ENCODE data around the gene MEMO1.
"Not testable (repeated sequence)": the region's sequence is repeated elsewhere in the genome, so short reads cannot be mapped to it uniquely, and the experiment has no call there.

The MEMO1 gene

DNA sequence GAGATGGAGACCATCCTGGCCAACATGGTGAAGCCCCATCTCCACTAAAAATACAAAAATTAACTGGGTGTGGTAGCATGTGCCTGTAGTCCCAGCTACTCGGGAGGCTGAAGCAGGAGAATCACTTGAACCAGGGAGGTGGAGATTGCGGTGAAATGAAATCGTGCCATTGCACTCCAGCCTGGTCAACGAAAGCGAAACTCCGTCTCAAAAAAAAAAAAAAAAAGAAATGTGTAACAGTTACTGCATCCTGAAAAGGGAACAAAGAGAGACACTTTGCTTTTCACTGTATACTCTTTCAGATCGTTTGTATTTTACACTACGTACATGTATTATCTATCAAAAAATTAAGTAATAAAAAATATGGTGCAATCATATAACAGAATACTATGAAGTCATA, 53.9 kb downstream of the MEMO1 start:
- DNase-seq = not testable (repeated sequence)

DNA sequence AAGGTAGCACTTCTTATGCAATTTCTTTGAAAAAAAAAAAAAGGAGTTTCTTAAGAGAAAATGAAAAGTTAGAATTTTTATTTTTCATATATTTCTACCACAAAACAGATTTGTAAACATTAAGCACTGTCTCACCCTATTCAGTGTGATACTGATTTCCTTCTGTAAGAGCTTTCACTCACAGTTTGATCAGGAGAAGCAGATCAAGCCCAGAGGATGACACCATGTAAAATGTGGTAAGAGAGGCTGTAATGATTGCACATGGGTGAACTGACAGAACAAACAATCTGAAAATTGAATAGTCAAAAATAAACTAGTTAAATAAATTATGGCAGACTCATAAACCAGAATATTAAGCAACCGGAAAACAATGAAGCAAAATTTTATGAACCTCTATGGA, 54.5 kb downstream of the MEMO1 start:
- no peak for DNase-seq

DNA sequence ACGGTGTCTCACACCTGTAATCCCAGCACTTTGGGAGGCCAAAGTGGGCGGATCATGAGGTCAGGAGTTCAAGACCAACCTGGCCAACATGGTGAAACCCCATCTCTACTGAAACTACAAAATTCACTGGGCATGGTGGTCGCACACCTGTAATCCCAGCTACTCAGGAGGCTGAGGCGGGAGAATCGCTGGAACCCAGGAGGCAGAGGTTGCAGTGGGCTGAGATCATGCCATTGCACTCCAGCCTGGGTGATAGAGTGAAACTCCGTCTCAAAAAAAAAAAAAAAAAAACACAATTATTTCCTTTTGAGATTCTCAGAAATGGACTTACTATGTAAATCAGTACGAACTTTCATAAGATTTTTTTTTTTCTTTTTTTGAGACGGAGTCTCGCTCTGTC, 57.7 kb downstream of the MEMO1 start:
- DNase-seq = not testable (repeated sequence)

DNA sequence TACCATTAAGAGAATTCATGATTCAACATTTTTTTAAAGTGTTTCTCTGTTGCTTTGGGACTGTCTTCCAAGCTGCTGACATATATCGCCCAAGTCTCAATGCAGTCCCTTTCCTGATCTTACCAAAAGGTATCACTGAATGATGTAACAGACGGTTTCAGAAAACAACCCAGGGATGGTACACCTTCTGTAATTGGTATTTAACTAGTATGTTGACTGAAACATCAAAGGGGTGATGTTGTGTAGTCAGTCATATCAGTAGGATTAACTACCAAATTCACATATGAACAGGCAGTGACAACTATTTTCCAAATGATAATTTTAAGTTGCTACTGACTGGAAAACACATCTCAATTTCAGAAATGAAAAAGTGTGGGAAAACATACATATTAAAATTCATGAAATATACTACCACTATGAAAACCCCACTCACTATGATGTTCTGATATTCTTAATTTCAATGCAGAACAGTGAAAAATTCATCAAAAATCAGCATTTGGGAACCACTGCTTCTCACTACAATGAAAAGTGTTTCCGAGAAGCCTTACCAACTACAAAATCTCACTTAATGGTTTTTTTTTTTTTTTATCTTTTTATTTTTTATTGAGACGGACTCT, 59.8 kb downstream of the MEMO1 start:
- DNase-seq = no peak

DNA sequence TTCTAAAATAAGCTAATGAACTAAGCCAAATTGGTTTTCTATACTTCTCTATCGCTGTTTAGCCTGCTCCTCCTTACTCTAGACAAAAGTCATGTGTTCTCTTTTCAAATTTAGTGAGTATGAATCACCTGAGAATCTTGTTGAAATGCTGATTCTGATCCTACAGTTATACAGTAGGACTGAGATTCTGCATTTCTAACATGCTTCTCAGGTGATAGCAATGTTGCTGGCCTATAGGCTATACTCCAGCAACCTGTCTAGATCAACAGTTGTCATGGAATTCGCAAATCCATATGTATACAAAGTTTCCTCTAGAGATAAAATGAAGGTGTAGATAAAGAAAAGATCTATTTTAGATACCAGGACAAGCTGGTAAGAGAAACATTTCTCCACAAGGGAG, 62.9 kb downstream of the MEMO1 start:
- DNase-seq = no peak

DNA sequence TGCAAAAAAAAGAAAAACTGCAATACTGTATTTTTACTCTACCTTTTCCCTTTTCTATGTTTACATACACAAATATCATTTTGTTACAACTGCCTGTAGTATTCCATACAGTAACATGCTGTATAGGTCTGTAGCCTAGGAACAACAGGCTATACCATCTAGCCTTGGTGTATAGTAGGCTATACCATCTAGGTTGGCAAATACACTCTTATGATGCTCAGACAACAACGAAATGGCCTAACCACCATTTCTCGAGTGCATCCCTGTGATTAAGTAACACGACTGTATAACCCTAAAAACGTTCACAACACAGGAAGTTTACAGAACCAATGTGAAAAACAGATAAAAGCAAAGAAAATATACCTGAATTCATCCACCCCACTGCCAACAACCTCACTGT, 64.0 kb downstream of the MEMO1 start:
- DNase-seq = no peak

DNA sequence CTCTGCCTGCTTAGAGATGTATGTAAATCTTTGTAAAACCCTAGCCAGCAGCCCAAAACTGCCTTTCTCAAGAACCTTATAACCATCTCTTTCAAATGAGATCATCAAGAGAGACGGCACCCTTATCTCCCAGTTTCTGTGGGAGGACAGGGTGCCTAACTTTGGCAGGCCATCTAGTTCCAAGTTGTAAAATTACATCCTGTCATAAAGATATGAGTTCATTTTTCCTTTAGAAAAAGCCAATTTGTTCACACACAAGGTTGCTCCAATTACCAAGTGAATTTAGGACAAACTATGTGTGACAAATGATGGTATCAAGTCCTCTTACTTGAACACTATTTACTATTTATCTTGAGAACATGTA, 65.3 kb downstream of the MEMO1 start:
- DNase-seq = peak; percentile 54

DNA sequence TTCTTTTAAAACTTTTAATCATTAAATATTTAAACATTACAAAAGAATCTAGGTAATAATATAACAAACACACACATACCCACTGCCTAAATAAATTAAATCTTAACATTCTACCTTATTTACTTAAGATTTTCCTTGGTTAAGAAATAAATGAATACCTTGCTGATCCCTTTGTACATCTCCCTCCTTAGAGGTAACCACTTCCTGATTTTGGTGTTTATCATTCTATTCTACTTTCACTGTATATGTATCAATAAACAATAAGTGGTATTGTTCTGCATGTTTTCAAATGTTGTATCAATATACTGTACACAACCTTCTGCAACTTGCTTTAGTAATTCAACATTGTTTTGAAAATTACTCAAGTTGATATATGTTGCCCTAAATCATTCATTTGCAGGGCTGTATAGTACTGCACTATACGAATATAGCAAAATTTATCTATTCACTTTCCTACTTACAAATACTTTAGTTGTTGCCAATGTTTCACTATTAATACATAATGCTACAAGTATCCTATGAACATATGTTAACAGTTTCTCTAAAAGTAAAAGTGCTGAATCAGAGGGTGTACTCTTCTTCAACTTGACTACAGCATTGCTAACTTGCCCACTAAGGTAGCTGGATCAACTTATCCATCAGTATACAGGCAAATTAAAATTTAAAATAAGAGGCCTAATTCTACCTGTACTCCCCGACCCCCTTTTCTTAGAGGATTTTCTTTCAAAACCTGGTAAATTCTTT, 65.8 kb downstream of the MEMO1 start:
- no peak for DNase-seq

DNA sequence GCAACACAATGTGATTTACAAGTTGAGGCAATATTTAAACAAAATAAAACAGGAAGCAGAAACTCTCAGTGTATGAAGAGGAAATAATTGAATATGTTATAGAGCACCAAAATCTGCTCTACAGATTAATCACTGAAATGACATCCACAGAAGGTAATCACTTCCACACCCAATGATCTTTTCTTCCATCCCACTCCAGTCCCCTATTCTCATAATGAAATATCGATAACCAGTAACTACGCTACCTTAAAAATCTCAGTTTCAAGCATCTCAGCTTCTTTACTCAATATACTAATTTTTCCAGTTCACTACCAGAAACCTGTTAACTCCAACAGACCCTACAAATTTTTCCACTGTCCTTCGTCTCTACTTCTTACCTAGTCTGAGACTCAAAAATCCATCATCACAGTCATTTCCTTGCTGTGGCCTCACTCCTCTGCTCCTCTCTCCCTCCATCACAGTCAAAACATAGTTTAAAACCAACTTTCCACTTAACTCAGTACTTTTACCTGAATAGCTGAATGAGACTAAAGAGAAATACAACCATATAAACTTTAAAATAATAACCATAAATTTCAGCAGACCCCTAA, 67.1 kb downstream of the MEMO1 start:
- no peak for DNase-seq

DNA sequence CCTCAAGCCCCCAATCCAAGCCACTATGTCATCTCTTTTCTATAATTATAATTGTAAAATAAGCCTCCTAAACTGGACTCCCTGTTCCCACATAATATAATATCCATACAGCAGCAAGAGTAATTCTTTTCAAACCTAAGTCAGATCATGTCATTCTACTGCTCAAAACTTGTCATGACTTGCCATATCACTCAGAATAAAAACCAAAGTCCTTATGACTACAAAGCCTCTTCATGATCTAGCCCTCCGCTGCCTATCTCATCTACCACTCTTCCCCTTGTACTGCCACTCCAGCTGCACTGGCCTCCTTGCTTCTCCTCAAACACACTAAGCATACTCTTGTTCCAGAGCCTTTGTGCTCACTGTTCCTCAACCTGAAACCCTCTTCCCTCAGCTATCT, 69.9 kb downstream of the MEMO1 start:
- DNase-seq = no peak

DNA sequence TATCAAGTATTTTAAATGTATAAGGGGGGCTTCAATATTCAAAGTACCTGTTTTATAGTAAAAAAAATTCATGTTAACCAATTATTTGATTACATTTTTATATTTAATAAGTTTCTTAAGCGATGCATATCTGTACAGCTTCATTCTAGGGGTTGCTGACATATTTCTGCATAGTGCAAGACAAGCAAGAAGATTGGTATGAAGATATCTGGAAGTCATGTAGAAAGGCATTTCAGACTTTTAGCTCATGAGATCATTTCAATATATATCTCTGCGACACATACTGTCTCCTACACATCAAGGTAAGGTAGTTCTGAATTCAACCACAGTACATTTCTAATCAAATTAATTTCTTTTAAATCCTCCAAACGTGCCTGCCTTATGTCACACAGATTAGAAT, 73.1 kb downstream of the MEMO1 start:
- no peak for DNase-seq

DNA sequence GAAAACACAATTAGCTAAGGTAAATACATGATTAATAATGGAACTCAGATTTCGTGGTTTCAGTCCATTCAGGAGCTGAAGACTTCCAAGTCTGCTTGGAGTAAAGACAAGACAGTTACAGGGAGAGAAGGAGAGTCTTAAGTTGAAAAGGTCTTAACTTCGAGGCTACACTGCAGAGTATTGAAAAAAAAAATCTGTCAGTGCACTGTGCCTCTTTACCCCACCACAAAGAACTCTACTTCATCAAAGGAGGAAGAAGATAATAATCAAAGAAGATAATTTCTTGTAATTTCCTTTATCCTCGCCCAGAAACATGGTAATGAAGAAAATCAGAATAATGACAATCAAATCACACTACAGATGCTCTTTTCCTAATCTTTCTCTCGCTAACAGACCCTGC, 75.4 kb downstream of the MEMO1 start:
- no peak for DNase-seq

DNA sequence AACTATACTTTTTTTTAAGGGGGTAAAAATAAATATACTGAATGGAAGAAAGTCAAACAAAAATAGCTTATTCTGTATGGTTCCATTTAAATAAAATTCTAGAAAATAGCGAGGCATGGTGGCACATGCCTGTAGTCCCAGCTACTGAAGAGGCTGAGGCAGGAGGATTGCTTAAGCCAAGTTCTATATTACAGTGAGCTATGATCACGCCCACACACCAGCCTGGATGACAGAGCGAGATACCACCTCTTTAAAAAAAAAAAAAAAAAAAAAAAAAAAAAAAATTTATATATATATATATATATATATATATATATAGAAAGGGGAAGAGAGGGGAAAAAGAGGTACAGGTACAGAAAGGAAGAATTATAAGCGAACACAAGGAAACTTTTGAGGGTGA, 77.7 kb downstream of the MEMO1 start:
- DNase-seq = peak; percentile 48

DNA sequence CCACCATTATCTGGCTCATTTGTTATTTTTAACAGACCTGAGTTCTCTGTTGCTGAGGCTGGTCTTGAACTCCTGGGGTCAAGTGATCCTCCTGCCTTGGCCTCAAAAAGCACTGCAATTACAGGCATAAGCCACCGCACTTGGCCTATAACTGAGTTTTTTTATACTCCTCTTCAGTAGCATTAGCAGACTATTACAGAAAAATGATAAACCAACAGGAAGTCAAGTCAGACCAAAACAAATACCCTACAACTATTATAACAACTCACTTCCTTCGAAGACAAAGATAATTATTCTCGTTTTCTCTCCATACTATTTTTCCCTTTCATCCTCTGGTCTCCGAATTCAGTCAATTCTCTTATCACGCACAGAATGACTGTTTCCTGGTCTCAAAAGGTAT, 78.2 kb downstream of the MEMO1 start:
- DNase-seq = no peak

DNA sequence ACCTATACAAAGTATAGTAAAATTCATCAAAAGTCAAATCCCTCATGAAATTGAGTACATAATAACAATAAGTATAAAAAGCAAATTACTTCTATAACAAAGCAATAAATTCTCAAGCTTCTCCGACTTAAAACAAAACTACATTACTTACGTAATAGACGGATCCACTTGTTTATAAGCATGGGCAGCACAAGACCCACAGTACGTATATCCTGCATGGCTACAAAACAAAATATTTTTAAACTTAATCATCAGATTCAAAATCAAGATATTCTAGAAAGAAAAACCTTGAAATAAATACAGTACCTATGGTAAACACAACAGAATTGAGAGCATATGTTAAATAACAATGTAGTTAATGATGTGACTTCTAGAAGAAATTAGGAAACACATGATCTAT, 78.9 kb downstream of the MEMO1 start:
- no peak for DNase-seq

DNA sequence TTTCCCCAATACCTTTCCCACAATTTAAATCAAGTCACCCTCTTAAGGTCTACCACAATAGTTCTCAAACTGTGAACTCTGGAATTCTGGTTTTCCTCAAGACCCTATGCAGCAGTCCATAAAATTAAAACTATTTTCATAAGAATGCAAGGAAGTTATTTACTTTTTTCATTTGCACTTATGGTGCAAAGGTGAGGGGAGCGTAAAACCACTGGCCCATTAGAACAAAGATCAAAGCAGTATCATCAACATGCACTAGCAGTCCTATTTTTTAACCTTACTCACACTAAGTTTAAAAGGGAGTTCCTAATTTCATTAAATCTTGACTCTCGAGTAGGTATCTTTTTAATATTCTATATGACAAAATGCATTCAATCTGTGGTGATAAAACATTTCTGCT, 85.3 kb downstream of the MEMO1 start:
- no peak for DNase-seq

DNA sequence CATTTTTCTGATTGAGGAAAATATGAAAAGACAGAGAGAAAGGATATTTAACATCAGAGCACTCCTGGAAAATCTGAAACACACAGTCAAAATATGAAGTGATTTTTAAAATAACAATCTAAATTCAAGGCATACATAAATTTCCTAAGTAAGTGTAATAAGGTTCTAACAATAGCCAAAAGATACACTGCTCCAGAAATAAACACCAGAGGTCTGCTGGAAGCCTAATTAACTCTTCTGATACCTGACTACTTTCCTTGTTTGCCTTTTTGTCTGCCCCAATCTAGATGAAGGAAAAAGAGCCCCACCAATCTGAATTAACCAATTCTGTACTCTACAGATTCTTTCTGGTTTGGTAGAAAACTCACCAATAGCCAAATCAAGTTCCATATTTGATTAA, 87.1 kb downstream of the MEMO1 start:
- no peak for DNase-seq

DNA sequence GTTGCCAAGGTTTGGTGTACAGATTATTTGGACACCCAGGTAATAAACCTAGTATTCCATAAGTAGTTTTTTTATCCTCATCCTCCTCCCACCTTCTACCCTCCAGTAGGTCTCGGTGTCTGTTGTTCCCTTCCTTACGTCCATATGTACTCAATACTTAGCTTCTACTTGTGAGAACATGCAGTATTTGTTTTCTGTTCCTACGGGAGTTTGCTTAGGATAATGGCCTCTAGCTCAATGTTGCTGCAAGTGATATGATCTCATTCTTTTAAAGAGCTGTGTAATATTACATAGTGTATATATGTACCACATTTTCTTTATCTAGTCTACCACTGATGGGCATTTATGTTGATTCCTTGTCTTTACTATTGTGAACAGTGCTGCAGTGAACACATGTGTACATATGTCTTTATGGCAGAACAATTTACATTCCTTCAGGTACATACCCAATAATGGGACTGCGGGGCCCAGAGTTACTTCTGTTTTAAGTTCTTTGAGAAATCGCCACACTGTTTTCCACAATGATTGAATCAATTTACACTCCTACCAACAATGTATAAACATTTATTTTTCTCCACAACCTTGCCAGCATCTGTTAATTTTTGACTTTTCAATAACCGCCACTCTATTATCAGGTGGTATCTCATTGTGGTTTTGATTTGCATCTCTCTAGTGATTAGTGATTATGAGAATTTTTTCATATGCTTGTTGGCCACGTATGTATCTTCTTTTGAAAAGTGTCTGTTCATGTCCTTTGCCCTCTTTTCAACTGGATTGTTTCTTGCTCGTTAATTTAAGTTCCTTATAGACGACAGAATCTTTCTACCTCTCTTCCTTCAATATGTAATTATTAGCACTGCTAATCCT, 88.0 kb downstream of the MEMO1 start:
- DNase-seq = no peak

DNA sequence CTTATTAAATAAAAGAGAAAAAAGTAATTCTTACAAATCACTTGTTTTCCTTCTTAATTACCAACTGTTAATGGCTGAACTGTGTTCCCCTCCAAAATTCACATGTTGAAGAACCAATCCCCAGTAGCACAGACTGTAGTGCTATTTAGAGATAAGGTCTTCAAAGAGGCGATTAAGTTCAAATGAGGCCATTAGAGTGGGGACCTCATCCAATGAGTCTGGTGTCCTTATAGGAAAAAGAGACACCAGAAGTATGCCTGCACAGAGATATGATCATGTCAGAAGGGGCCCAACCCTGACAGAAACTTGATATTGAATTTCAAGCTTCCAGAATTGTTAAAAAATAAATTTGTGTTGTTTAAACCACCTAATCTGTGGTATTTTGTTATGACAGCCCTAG, 89.8 kb downstream of the MEMO1 start:
- DNase-seq = peak; percentile 74

DNA sequence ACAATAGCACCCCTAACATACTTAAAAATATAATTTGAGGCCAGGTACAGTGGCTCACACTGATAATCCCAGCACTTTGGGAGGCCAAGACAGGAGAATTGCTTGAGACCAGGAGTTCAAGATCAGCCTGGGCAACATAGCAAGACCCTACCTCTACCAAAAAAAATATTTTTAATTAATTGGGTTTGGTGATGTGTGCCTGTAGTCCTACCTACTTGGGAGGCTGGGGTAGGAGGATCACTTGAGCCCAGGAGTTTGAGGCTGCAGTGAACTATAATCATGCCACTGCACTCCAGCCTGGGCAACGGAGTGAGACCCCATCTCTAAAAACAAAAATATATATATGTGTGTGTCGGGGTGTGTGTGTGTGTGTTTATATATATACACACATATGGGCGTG, 91.3 kb downstream of the MEMO1 start:
- no peak for DNase-seq

DNA sequence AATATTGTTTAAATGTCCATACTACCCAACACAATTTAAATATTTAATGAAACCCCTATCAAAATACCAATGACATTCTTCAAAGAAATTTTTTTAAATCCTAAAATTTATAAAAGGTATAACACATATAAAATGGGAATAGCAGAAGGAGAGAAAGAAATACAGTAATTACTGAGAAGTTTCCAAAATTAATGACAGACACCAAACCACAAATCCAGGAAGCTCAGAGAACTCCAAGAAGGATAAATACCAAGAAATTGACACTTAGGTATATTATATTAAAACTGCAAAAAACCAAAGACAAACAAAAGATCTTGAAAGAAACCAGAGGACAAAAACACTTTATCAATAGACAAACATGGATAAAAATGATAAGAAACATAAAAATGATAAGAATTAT, 101.1 kb downstream of the MEMO1 start:
- no peak for DNase-seq

DNA sequence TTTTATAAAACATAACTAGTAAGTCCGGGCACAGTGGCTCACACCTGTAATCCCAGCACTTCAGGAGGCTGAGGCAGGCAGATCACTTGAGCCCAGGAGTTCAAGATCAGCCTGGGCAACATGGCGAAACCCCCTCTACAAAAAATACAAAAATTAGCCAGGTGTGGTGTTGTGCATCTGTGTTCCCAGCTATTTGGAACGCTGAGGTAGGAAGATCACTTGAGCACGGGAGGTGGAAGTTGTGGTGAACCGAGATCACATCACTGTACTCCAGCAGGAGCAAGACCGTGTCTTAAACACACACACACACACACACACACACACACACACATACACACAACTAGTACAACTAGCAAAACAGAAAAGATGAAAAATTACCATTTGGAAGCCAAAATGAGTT, 103.3 kb downstream of the MEMO1 start:
- DNase-seq = not testable (repeated sequence)

DNA sequence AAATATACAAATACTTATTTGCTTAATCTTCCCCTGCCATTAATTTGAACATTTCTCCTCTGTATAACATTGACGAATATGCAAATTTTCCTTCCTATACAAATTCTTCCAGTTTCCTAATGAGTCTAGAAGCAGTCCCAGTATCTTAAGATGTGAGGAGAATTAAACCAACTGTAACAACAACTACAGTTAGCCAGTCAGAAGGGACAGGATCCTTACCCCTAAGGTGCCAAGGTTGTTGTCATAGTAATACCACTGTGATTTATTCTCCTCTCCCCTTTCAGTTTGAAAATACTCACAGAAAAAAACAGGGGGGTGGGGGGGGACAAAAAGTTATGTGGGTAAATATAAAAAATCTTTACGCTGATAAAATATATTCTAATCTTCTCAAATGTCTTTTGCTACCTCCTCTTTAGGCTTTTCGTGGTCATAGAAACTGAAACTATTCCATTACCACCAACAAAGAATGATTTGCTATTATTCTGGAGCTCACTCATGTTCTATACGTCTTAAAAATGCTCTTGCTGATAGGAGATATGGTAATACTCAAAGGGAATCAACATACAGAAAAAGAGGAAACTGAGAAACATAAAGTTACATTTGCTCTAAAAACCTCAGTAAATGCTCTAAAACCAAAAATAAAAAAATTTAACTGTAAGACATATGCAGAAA, 107.6 kb downstream of the MEMO1 start:
- DNase-seq = no peak
